GM20431 (cell line): ENCODE results near the gene SCRN1.

ENCODE experiments used
- in situ Hi-C: fragments of 300-500 bp; cut with MseI, MboI; formaldehyde crosslinking; loops from one replicate; pipeline ENCODE4 v1.15.0; 2020; ENCODE audit warnings: low sequenced_read_pairs; ENCODE audit not compliant: unreplicated experiment

Gene SCRN1

DNA sequence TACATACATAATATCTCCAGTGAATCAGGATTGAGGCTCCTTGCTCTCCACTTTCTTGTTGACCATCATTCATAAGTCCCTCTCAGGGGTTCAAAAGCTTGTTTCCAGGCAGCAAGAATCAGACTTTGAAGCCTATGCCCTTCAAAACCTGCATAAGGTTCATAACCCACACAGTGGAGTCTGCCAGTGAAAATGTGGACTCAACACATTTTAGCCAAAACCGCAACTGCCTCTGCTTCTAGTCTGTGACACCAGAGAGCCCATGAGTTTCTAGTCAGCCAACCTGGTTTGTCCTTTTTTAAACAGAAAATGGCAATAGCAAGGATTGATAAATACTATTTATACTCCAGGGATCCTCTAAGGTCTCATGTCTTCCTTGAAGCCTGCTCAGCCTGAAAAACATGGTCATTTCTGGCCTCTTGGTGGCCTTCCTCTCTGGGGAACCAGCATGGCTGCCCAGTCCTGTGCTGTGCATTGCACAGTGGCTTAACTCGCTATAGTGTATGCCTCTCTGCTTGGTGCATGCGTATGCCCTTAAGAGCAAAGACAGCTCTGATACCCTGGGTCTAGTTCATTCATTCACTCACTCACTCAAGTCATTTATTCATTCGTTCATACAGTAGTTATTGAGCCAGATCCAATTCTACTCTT is 115.8 kb downstream of the SCRN1 start:
- in situ Hi-C loops: no loop called here

DNA sequence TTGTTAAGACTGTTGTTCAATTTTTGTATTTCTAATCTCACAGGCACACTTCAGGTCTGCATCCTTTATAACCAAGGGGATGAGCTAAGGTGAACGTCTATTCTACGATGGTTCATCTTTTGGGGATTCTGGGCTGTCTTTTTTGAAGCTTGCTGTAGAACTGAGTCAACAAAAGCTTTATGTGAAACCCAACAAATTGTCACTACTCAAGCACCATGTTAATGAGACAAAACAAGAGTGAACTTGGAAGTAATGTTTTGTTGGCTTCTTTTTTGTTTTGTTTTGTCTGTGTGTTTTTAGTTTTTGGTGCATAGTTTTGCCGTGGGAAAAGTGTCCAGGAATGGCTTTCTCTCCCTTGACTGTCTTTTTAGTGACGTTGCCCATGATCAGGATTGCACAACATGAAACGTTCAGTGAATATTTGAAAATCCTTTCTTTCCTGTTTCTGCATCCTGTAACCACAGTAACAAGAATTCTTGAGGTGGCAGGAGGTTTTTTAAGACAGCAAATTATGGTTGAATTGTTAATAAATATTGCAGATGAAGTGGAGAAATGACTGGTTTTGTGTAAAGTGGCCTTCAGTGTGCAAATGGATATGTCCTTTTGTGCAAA is 117.7 kb downstream of the SCRN1 start:
- in situ Hi-C loops: no loop called here
